ENCODE measurements around the gene TMEM255B. TPM values are rescaled to one million over a fixed set of nuclear protein-coding genes. Genes with fewer than 3 reads are reported as not detected.
"Not testable (repeated sequence)": the region's sequence is repeated elsewhere in the genome, so short reads cannot be mapped to it uniquely, and the experiment has no call there.

TMEM255B gene
- total RNA-seq (1.3 TPM), polyA plus RNA-seq (under 1 TPM in 3 of 4 donors, not detected in 1; 0.02 to 0.11 (median 0.10) TPM)

GRCh38 chr13:113758651-113759524 lies at the start of gene TMEM255B:
Gene TMEM255B (plus strand): TSS chr13:113759226. CDS start chr13:113759270, 44 bp downstream.
- peak; percentile 53 to 59 (median 58) for DNase-seq
- peaks cover 17% of the 10 kb centered on the region for H3K4me1 ChIP-seq (ENCODE audit: control insufficient read depth, insufficient read depth, low read length, poor library complexity, severe bottlenecking)
- H3K4me3 Mint-ChIP-seq: peak within 1 kb of the TSS; percentile 88 to 94 (median 90)
- peak within 1 kb of the TSS in 1 of 3 donors; percentile 50 for H3K27ac Mint-ChIP-seq
- no peak within 1 kb of the TSS for H3K27ac ChIP-seq (ENCODE audit: insufficient read depth, low read length, poor library complexity, severe bottlenecking)
- peaks cover 0 to 3% (median 0%) of the 10 kb centered on the region in 7 donors for H3K9me3 Mint-ChIP-seq
- H3K36me3 Mint-ChIP-seq: no peaks in the 10 kb centered on the region
- H3K36me3 ChIP-seq (ENCODE audit: control insufficient read depth, insufficient read depth, low read length): no peaks in the 10 kb centered on the region
- peak within 1 kb of the TSS; percentile 71 for H3K4me3 ChIP-seq (ENCODE audit: low read depth, low read length)
- H3K27me3 ChIP-seq (ENCODE audit: control insufficient read depth, insufficient read depth, low read length): peaks cover 22% of the 10 kb centered on the region
- peaks cover 5 to 13% (median 9%) of the 10 kb centered on the region in 4 donors for H3K4me1 Mint-ChIP-seq
- H3K9me3 ChIP-seq (ENCODE audit: control insufficient read depth in 2 of 2, low read length in 2 of 2): no peaks in the 10 kb centered on the region
- peaks cover 50% of the 10 kb centered on the region for H3K27me3 Mint-ChIP-seq
- peak; percentile 83 to 89 for ATAC-seq (ENCODE audit: low read depth in 2 of 2)

- no peak overlapping the region for H3K27ac ChIP-seq (ENCODE audit: insufficient read depth, low read length, poor library complexity, severe bottlenecking)
- H3K27me3 Mint-ChIP-seq: peaks cover 4% of the 10 kb centered on the region
- H3K36me3 Mint-ChIP-seq: no peaks in the 10 kb centered on the region
- H3K9me3 Mint-ChIP-seq: peaks cover 0 to 6% (median 0%) of the 10 kb centered on the region in 7 donors
- H3K27ac Mint-ChIP-seq: peak overlapping the region in 2 of 3 donors; percentile 74 to 78
- DNase-seq: no peak
- peaks cover 11% of the 10 kb centered on the region for H3K4me1 ChIP-seq (ENCODE audit: control insufficient read depth, insufficient read depth, low read length, poor library complexity, severe bottlenecking)
- H3K4me3 ChIP-seq (ENCODE audit: low read depth, low read length): no peak overlapping the region
- H3K27me3 ChIP-seq (ENCODE audit: control insufficient read depth, insufficient read depth, low read length): no peaks in the 10 kb centered on the region
- no peaks in the 10 kb centered on the region for H3K36me3 ChIP-seq (ENCODE audit: control insufficient read depth, insufficient read depth, low read length)
- no peak for ATAC-seq (ENCODE audit: low read depth in 2 of 2)
- H3K9me3 ChIP-seq (ENCODE audit: control insufficient read depth in 2 of 2, low read length in 2 of 2): no peaks in the 10 kb centered on the region
- peaks cover 0 to 8% (median 0%) of the 10 kb centered on the region in 4 donors for H3K4me1 Mint-ChIP-seq
- H3K4me3 Mint-ChIP-seq: peak overlapping the region in 3 of 4 donors; percentile 21 to 83 (median 31)
Measured at GRCh38 chr13:113722921-113723320, 36.1 kb upstream of the TMEM255B start.

GRCh38 chr13:113723410-113724015 lies 35.5 kb upstream of the TMEM255B start:
- no peak for DNase-seq
- Mint-ChIP-seq H3K4me3 (peak overlapping the region; percentile 38 to 83 (median 71)), H3K27ac (peak overlapping the region; percentile 74 to 80 (median 78)), H3K36me3 (no peaks in the 10 kb centered on the region), H3K27me3 (peaks cover 6% of the 10 kb centered on the region), H3K9me3 (peaks cover 0 to 6% (median 0%) of the 10 kb centered on the region in 7 donors), H3K4me1 (peaks cover 0 to 8% (median 0%) of the 10 kb centered on the region in 4 donors)
- no peak overlapping the region for H3K4me3 ChIP-seq (ENCODE audit: low read depth, low read length)
- H3K36me3 ChIP-seq (ENCODE audit: control insufficient read depth, insufficient read depth, low read length): no peaks in the 10 kb centered on the region
- ATAC-seq (ENCODE audit: low read depth in 2 of 2): no peak
- H3K27me3 ChIP-seq (ENCODE audit: control insufficient read depth, insufficient read depth, low read length): no peaks in the 10 kb centered on the region
- no peak overlapping the region for H3K27ac ChIP-seq (ENCODE audit: insufficient read depth, low read length, poor library complexity, severe bottlenecking)
- no peaks in the 10 kb centered on the region for H3K9me3 ChIP-seq (ENCODE audit: control insufficient read depth in 2 of 2, low read length in 2 of 2)
- H3K4me1 ChIP-seq (ENCODE audit: control insufficient read depth, insufficient read depth, low read length, poor library complexity, severe bottlenecking): peaks cover 11% of the 10 kb centered on the region

GRCh38 chr13:113724016-113724758 lies 34.8 kb upstream of the TMEM255B start:
- H3K4me3 Mint-ChIP-seq: peak overlapping the region; percentile 83 to 92 (median 88)
- Histone ChIP-seq H3K27me3 (ENCODE audit: control insufficient read depth, insufficient read depth, low read length) (no peaks in the 10 kb centered on the region), H3K27ac (ENCODE audit: insufficient read depth, low read length, poor library complexity, severe bottlenecking) (peak overlapping the region; percentile 68), H3K4me3 (ENCODE audit: low read depth, low read length) (no peak overlapping the region), H3K9me3 (ENCODE audit: control insufficient read depth in 2 of 2, low read length in 2 of 2) (no peaks in the 10 kb centered on the region), H3K4me1 (ENCODE audit: control insufficient read depth, insufficient read depth, low read length, poor library complexity, severe bottlenecking) (peaks cover 11% of the 10 kb centered on the region), H3K36me3 (ENCODE audit: control insufficient read depth, insufficient read depth, low read length) (no peaks in the 10 kb centered on the region)
- no peak for ATAC-seq (ENCODE audit: low read depth in 2 of 2)
- H3K4me1 Mint-ChIP-seq: peaks cover 0 to 11% (median 0%) of the 10 kb centered on the region in 4 donors
- peaks cover 0 to 6% (median 0%) of the 10 kb centered on the region in 7 donors for H3K9me3 Mint-ChIP-seq
- no peak for DNase-seq
- no peaks in the 10 kb centered on the region for H3K36me3 Mint-ChIP-seq
- H3K27me3 Mint-ChIP-seq: peaks cover 13% of the 10 kb centered on the region
- peak overlapping the region; percentile 85 to 94 (median 91) for H3K27ac Mint-ChIP-seq

- Histone ChIP-seq H3K27ac (ENCODE audit: insufficient read depth, low read length, poor library complexity, severe bottlenecking) (peak overlapping the region; percentile 68), H3K4me3 (ENCODE audit: low read depth, low read length) (no peak overlapping the region), H3K36me3 (ENCODE audit: control insufficient read depth, insufficient read depth, low read length) (no peaks in the 10 kb centered on the region), H3K9me3 (ENCODE audit: control insufficient read depth in 2 of 2, low read length in 2 of 2) (no peaks in the 10 kb centered on the region), H3K27me3 (ENCODE audit: control insufficient read depth, insufficient read depth, low read length) (no peaks in the 10 kb centered on the region), H3K4me1 (ENCODE audit: control insufficient read depth, insufficient read depth, low read length, poor library complexity, severe bottlenecking) (peaks cover 11% of the 10 kb centered on the region)
- Mint-ChIP-seq H3K27ac (peak overlapping the region; percentile 85 to 94 (median 91)), H3K4me1 (peaks cover 0 to 11% (median 0%) of the 10 kb centered on the region in 4 donors), H3K27me3 (peaks cover 13% of the 10 kb centered on the region), H3K36me3 (no peaks in the 10 kb centered on the region), H3K9me3 (peaks cover 0 to 6% (median 0%) of the 10 kb centered on the region in 7 donors), H3K4me3 (peak overlapping the region; percentile 83 to 92 (median 88))
- peak; percentile 72 to 90 (median 83) for DNase-seq
- peak; percentile 88 to 91 for ATAC-seq (ENCODE audit: low read depth in 2 of 2)
Measured at GRCh38 chr13:113724780-113725315, 34.2 kb upstream of the TMEM255B start.

GRCh38 chr13:113725329-113726105 lies 33.5 kb upstream of the TMEM255B start:
- ATAC-seq (ENCODE audit: low read depth in 2 of 2); H3K4me3 ChIP-seq (ENCODE audit: low read depth, low read length); H3K9me3 ChIP-seq (ENCODE audit: control insufficient read depth in 2 of 2, low read length in 2 of 2); H3K36me3 Mint-ChIP-seq; H3K27me3 ChIP-seq (ENCODE audit: control insufficient read depth, insufficient read depth, low read length); H3K9me3 Mint-ChIP-seq; H3K36me3 ChIP-seq (ENCODE audit: control insufficient read depth, insufficient read depth, low read length): not testable (repeated sequence)
- DNase-seq: peak in 2 of 3 donors; percentile 56 to 67
- Mint-ChIP-seq H3K27me3 (peaks cover 13% of the 10 kb centered on the region), H3K4me1 (peaks cover 0 to 11% (median 0%) of the 10 kb centered on the region in 4 donors), H3K4me3 (peak overlapping the region; percentile 83 to 92 (median 88)), H3K27ac (peak overlapping the region; percentile 85 to 94 (median 91))
- H3K27ac ChIP-seq (ENCODE audit: insufficient read depth, low read length, poor library complexity, severe bottlenecking): peak overlapping the region; percentile 68
- peaks cover 11% of the 10 kb centered on the region for H3K4me1 ChIP-seq (ENCODE audit: control insufficient read depth, insufficient read depth, low read length, poor library complexity, severe bottlenecking)
